Spleen (tissue), 7 donors: Measurements from ENCODE around the gene KIAA1549.

Experiments used
- POLR2A ChIP-seq, 3 donors: fragments of 450-650 bp; IDR thresholded peaks; one replicate each; pipeline ENCODE4 v1.5.1; 2017; ENCODE audit warnings: antibody characterized with exemption in 3 of 3, mild to moderate bottlenecking in 1 of 3
- POLR2AphosphoS5 ChIP-seq, 3 donors: sonication (generic); formaldehyde crosslinking; IDR thresholded peaks; one replicate each; pipeline ENCODE4 v1.5.1; 2017; ENCODE audit warnings: antibody characterized with exemption in 3 of 3
- TF ChIP-seq, protein P1 (sequence below), 11 experiments: fragments of 200-600 bp in 7 of 11; fragments of 450-650 bp in 4 of 11; sonication (generic) in 4 of 11; IDR thresholded peaks in 8 of 11; conservative IDR thresholded peaks in 3 of 11; 1 replicate in 7 of 11; 2 replicates in 4 of 11; pipeline versions ENCODE4 v1.4.0 to v1.8.0; 2016 to 2021; ENCODE audit warnings: antibody characterized with exemption in 11 of 11, inconsistent platforms in 4 of 11, mild to moderate bottlenecking in 1 of 11
- donor health status: DM: no; HTN: no; CAD: no; lungs with moderate emphysema.
- donor health status: DM: no; HTN: no; CAD: no.
- donor health status: DM: no; HTN: no; CAD: no.

DNA sequence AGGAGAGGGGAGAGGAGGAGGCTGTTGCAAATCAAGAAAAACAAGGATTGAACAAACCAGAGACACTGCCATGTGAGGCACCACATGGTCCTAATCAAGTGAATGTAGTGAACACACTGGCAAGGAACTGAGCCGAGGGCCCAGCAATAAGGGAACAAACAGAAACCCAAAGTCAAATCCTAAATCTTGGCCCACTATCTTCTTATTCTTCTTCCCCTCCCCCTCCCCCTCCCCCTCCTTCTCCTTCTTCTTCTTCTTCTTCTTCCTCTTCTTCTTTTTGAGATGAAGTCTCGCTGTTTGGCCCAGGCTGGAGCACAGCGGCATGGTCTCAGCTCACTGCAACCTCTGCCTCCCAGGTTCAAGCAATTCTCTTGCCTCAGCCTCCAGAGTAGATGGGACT lies 24.0 kb downstream of the KIAA1549 start:
- TF ChIP-seq, protein P1, sequence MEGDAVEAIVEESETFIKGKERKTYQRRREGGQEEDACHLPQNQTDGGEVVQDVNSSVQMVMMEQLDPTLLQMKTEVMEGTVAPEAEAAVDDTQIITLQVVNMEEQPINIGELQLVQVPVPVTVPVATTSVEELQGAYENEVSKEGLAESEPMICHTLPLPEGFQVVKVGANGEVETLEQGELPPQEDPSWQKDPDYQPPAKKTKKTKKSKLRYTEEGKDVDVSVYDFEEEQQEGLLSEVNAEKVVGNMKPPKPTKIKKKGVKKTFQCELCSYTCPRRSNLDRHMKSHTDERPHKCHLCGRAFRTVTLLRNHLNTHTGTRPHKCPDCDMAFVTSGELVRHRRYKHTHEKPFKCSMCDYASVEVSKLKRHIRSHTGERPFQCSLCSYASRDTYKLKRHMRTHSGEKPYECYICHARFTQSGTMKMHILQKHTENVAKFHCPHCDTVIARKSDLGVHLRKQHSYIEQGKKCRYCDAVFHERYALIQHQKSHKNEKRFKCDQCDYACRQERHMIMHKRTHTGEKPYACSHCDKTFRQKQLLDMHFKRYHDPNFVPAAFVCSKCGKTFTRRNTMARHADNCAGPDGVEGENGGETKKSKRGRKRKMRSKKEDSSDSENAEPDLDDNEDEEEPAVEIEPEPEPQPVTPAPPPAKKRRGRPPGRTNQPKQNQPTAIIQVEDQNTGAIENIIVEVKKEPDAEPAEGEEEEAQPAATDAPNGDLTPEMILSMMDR (IDR thresholded peaks at IDR 0.05 in 8 of 11, conservative IDR thresholded peaks at IDR 0.05 in 3 of 11): no peak
- TF ChIP-seq POLR2A (IDR thresholded peaks at IDR 0.05) (no peak), POLR2AphosphoS5 (IDR thresholded peaks at IDR 0.05) (no peak)
